Skin epidermis (tissue), 12 donors: Measurements from ENCODE around the gene DOK7.

Source experiments
- H3K27ac ChIP-seq, 21 experiments: fragments of 200-600 bp; sonication (generic) in 11 of 21; one replicate each; pipeline ENCODE4 v1.5.0; 2020; ENCODE audit warnings: mild to moderate bottlenecking in 3 of 21, inconsistent platforms in 2 of 21, moderate library complexity in 2 of 21
- H3K4me3 ChIP-seq, 7 experiments: fragments of 200-600 bp; sonication (generic) in 2 of 7; one replicate each; pipeline ENCODE4 v1.5.0; 2020; ENCODE audit warnings: inconsistent platforms in 2 of 7, mild to moderate bottlenecking in 2 of 7, moderate library complexity in 1 of 7

DOK7 gene

GRCh38 chr4:3462790-3463415 lies at the start of gene DOK7:
TSS of gene DOK7 (plus strand) at chr4:3463306. CDS start at chr4:3463376, 70 bp downstream.
- Histone ChIP-seq H3K4me3 (peak within 1 kb of the TSS in 5 of 7 experiments; percentile 11 to 44 (median 21)), H3K27ac (peak within 1 kb of the TSS in 3 of 21 experiments; percentile 9 to 47 (median 16))

- no peak overlapping the region for H3K4me3 ChIP-seq
- H3K27ac ChIP-seq: no peak overlapping the region
Observed at GRCh38 chr4:3413675-3414420, 49.3 kb upstream of the DOK7 start.

- H3K27ac ChIP-seq: no peak overlapping the region
- no peak overlapping the region for H3K4me3 ChIP-seq
Observed at GRCh38 chr4:3414421-3415279, 48.5 kb upstream of the DOK7 start.

- H3K4me3 ChIP-seq: no peak overlapping the region
Observed at GRCh38 chr4:3415471-3416141, 47.5 kb upstream of the DOK7 start.

GRCh38 chr4:3416270-3416669 lies 46.8 kb upstream of the DOK7 start:
- no peak overlapping the region for H3K27ac ChIP-seq

More at GRCh38 chr4:3415471-3416141, 47.5 kb upstream of the DOK7 start:
- peak overlapping the region in 1 of 21 experiments; percentile 60 for H3K27ac ChIP-seq

GRCh38 chr4:3416821-3417221 lies 46.3 kb upstream of the DOK7 start:
- no peak overlapping the region for H3K4me3 ChIP-seq
- H3K27ac ChIP-seq: no peak overlapping the region

More at GRCh38 chr4:3416270-3416669, 46.8 kb upstream of the DOK7 start:
- H3K4me3 ChIP-seq: no peak overlapping the region

GRCh38 chr4:3417448-3417847 lies 45.7 kb upstream of the DOK7 start:
- H3K27ac ChIP-seq: no peak overlapping the region
- no peak overlapping the region for H3K4me3 ChIP-seq

- Histone ChIP-seq H3K27ac (no peak overlapping the region), H3K4me3 (no peak overlapping the region)
Observed at GRCh38 chr4:3418029-3418762, 44.9 kb upstream of the DOK7 start.

- H3K27ac ChIP-seq: no peak overlapping the region
- H3K4me3 ChIP-seq: no peak overlapping the region
Observed at GRCh38 chr4:3419836-3420605, 43.1 kb upstream of the DOK7 start.

GRCh38 chr4:3420606-3420955 lies 42.5 kb upstream of the DOK7 start:
- Histone ChIP-seq H3K4me3 (no peak overlapping the region), H3K27ac (no peak overlapping the region)

GRCh38 chr4:3420956-3421355 lies 42.1 kb upstream of the DOK7 start:
- H3K4me3 ChIP-seq: no peak overlapping the region

GRCh38 chr4:3421470-3421869 lies 41.6 kb upstream of the DOK7 start:
- Histone ChIP-seq H3K27ac (no peak overlapping the region), H3K4me3 (no peak overlapping the region)

More at GRCh38 chr4:3420956-3421355, 42.1 kb upstream of the DOK7 start:
- H3K27ac ChIP-seq: no peak overlapping the region

- Histone ChIP-seq H3K27ac (no peak overlapping the region), H3K4me3 (no peak overlapping the region)
Observed at GRCh38 chr4:3422241-3422801, 40.8 kb upstream of the DOK7 start.

GRCh38 chr4:3422808-3423297 lies 40.3 kb upstream of the DOK7 start:
- H3K4me3 ChIP-seq: no peak overlapping the region

GRCh38 chr4:3423406-3423805 lies 39.7 kb upstream of the DOK7 start:
- Histone ChIP-seq H3K4me3 (no peak overlapping the region), H3K27ac (no peak overlapping the region)

More at GRCh38 chr4:3422808-3423297, 40.3 kb upstream of the DOK7 start:
- no peak overlapping the region for H3K27ac ChIP-seq

GRCh38 chr4:3423952-3424351 lies 39.2 kb upstream of the DOK7 start:
- H3K27ac ChIP-seq: no peak overlapping the region
- no peak overlapping the region for H3K4me3 ChIP-seq

GRCh38 chr4:3424522-3425095 lies 38.5 kb upstream of the DOK7 start:
- no peak overlapping the region for H3K27ac ChIP-seq
- no peak overlapping the region for H3K4me3 ChIP-seq
